DOHH2 (cell line): ENCODE data around the gene CLCNKA.

Source experiments
- CTCF ChIP-seq: fragments of 200-600 bp; sonication (generic); IDR thresholded peaks from one replicate; pipeline ENCODE4 v1.5.1; 2014; ENCODE audit warnings: antibody characterized with exemption, mild to moderate bottlenecking, low read depth, low read length; ENCODE audit not compliant: poor library complexity, severe bottlenecking
- EZH2phosphoT487 ChIP-seq: fragments of 200-600 bp; sonication (generic); IDR thresholded peaks from 2 replicates; pipeline ENCODE4 v1.6.1; 2017; ENCODE audit warnings: borderline replicate concordance, mild to moderate bottlenecking, antibody characterized with exemption, low read length, moderate library complexity, mixed read lengths

DNA sequence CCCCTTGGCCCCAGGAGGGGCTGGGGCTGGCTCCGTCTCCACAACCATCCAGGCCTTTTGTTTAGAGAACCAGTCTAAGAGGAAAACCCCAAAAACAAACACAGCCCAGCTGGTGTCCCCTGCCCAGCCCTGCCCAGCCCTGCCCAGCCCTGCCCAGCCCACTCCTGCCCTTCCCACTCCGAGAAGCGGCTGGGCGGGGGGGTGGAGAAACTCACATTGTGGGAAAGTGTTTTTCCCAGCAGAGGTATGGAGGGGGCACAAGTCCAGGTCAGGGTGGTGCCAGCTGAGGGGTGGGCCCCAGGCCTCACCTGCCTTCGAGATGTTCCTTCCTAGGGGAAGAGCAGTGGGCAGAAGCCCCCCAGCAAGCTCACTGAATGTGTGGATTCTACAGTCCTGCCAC lies 61.6 kb downstream of the CLCNKA start:
- no peak for TF ChIP-seq CTCF
- no peak for TF ChIP-seq EZH2phosphoT487
